Endothelial cell of umbilical vein (primary cell): ENCODE data around the gene APMAP. TPM values are rescaled to one million over a fixed set of nuclear protein-coding genes. Genes with fewer than 3 reads are reported as not detected.

ENCODE experiments used
- BruUV-seq: library from RNA; stranded (reverse); fragments of 400-500 nt; replicated peaks from 2 replicates; lab custom pipeline; 2021; lab: Mats Ljungman, UMichigan
- CTCF ChIA-PET: fragments of 300-600, 350-600 bp; sonication (Branson Sonifier 250); formaldehyde crosslinking; loops from one replicate; lab custom pipeline; 2021; ENCODE audit warnings: antibody characterized with exemption, inconsistent platforms; lab: Charles Lee
- POLR2A ChIA-PET: fragments of 300-600, 350-600 bp; sonication (Branson Sonifier 250); formaldehyde crosslinking; loops from one replicate; lab custom pipeline; 2021; ENCODE audit warnings: antibody characterized with exemption, inconsistent platforms; lab: Charles Lee
- DNase-seq: peaks from one replicate; pipeline ENCODE4 v3.0.0-alpha.2; 2011; ENCODE audit warnings: low read depth, low spot score
- FAIRE-seq: peaks from 2 replicates; lab custom pipeline; 2011; peaks lifted over from hg19 to GRCh38; lab: Jason Lieb, UNC
- H2AFZ ChIP-seq: 2 replicates; pipeline ENCODE4 v1.6.0; 2012; ENCODE audit warnings: low read depth, low read length, control low read depth, inconsistent platforms
- H3K27ac ChIP-seq: 2 replicates; pipeline ENCODE4 v1.5.1; 2011; ENCODE audit warnings: low read depth, mild to moderate bottlenecking, control low read depth, low read length, moderate library complexity; ENCODE audit not compliant: insufficient read depth
- H3K27me3 ChIP-seq, 2 experiments: 2 replicates each; pipeline versions ENCODE4 v1.6.0 to v1.6.1; 2011; ENCODE audit warnings: low read length in 2 of 2, mixed read lengths in 1 of 2; ENCODE audit not compliant: control insufficient read depth in 2 of 2, insufficient read depth in 2 of 2
- H3K36me3 ChIP-seq, 2 experiments: 2 replicates in 1 of 2; 3 replicates in 1 of 2; pipeline ENCODE4 v1.5.1; 2011; ENCODE audit warnings: low read length in 2 of 2, mild to moderate bottlenecking in 1 of 2, moderate library complexity in 1 of 2; ENCODE audit not compliant: control insufficient read depth in 2 of 2, insufficient read depth in 2 of 2; ENCODE audit errors: extremely low read depth in 1 of 2
- H3K4me1 ChIP-seq: 3 replicates; pipeline ENCODE4 v1.5.1; 2011; ENCODE audit warnings: mild to moderate bottlenecking, low read length; ENCODE audit not compliant: control insufficient read depth, insufficient read depth; ENCODE audit errors: extremely low read depth
- H3K4me2 ChIP-seq: 2 replicates; pipeline ENCODE4 v1.6.1; 2011; ENCODE audit warnings: low read length, control low read depth, mixed read lengths; ENCODE audit not compliant: insufficient read depth
- H3K4me3 ChIP-seq, 3 experiments: fragments of 200-600 bp in 1 of 3; sonication (generic), shearing (Covaris generic) in 1 of 3; replicated peaks in 1 of 3; 2 replicates each; pipeline ENCODE4 v1.5.1; 2011 to 2016; ENCODE audit warnings: control low read depth in 3 of 3, low read length in 3 of 3, mild to moderate bottlenecking in 2 of 3, inconsistent platforms in 1 of 3, low read depth in 1 of 3, moderate library complexity in 1 of 3; ENCODE audit not compliant: insufficient read depth in 1 of 3
- H3K79me2 ChIP-seq: 2 replicates; pipeline ENCODE4 v1.6.0; 2012; ENCODE audit warnings: low read length, inconsistent platforms; ENCODE audit not compliant: control insufficient read depth, insufficient read depth
- H3K9ac ChIP-seq: replicated peaks from 2 replicates; pipeline ENCODE3; 2011; ENCODE audit warnings: low read length, control low read depth; ENCODE audit not compliant: insufficient read depth; ENCODE audit errors: extremely low read depth
- H3K9me1 ChIP-seq: replicated peaks from 3 replicates; pipeline ENCODE4 v1.6.0; 2011; ENCODE audit warnings: mild to moderate bottlenecking, low read length; ENCODE audit not compliant: control insufficient read depth, insufficient read depth; ENCODE audit errors: extremely low read depth
- H3K9me3 ChIP-seq: replicated peaks from 2 replicates; pipeline ENCODE4 v1.5.1; 2012; ENCODE audit warnings: low read length, inconsistent platforms; ENCODE audit not compliant: control insufficient read depth, insufficient read depth
- H4K20me1 ChIP-seq: replicated peaks from 2 replicates; pipeline ENCODE3; 2011; ENCODE audit warnings: mild to moderate bottlenecking, low read length; ENCODE audit not compliant: control insufficient read depth, insufficient read depth; ENCODE audit errors: extremely low read depth
- CTCF ChIP-seq, 2 donors: IDR thresholded peaks; 1 replicate in 1 of 2; 2 replicates in 1 of 2; pipeline ENCODE4 v1.5.1; 2011; ENCODE audit warnings: low read length in 2 of 2, mild to moderate bottlenecking in 2 of 2, moderate library complexity in 2 of 2, control low read depth in 1 of 2, inconsistent platforms in 1 of 2, low read depth in 1 of 2; ENCODE audit not compliant: insufficient read depth in 1 of 2; ENCODE audit errors: extremely low read depth in 1 of 2
- EZH2 ChIP-seq: IDR thresholded peaks from 2 replicates; pipeline ENCODE4 v1.6.1; 2012; ENCODE audit warnings: borderline replicate concordance, low read depth, mild to moderate bottlenecking, moderate library complexity, low read length, inconsistent platforms; ENCODE audit not compliant: severe bottlenecking
- FOS ChIP-seq: IDR thresholded peaks from 2 replicates; pipeline ENCODE4 v1.6.1; 2011; ENCODE audit warnings: mild to moderate bottlenecking, low read length, moderate library complexity, borderline replicate concordance; ENCODE audit not compliant: insufficient read depth
- GATA2 ChIP-seq: IDR thresholded peaks from 2 replicates; pipeline ENCODE4 v1.7.0; 2011; ENCODE audit warnings: low read depth, mild to moderate bottlenecking, moderate library complexity, mixed read lengths, low read length; ENCODE audit not compliant: insufficient read length, insufficient read depth
- JUN ChIP-seq: IDR thresholded peaks from 2 replicates; pipeline ENCODE4 v1.6.1; 2011; ENCODE audit warnings: borderline replicate concordance, low read depth; ENCODE audit not compliant: insufficient read length, insufficient read depth
- MAX ChIP-seq: IDR thresholded peaks from 2 replicates; pipeline ENCODE4 v1.6.1; 2011; ENCODE audit not compliant: insufficient read depth, insufficient read length
- MYC ChIP-seq: IDR thresholded peaks from one replicate; pipeline ENCODE4 v1.6.1; 2011; ENCODE audit warnings: mild to moderate bottlenecking, low read depth, low read length
- POLR2A ChIP-seq: IDR thresholded peaks from 2 replicates; pipeline ENCODE4 v1.6.1; 2012; ENCODE audit warnings: low read depth, mild to moderate bottlenecking, control low read depth, low read length
- POLR2AphosphoS5 ChIP-seq: IDR thresholded peaks from 2 replicates; pipeline ENCODE4 v1.6.1; 2012; ENCODE audit warnings: low read depth, mild to moderate bottlenecking, control low read depth, low read length, moderate library complexity; ENCODE audit not compliant: insufficient read depth
- dilution Hi-C: fragments of 300-500 bp; cut with MboI; formaldehyde crosslinking; loops from one replicate; pipeline ENCODE4 v1.15.0; 2019; ENCODE audit warnings: low sequenced_read_pairs; ENCODE audit not compliant: extremely low pct_ligation_motif_present
- intact Hi-C: fragments of 100-400 bp; cut with micrococcal nuclease; formaldehyde crosslinking; loops from one replicate; pipeline ENCODE4 v1.10.0; 2022
- polyA plus RNA-seq, 4 experiments: library from polyadenylated mRNA; depleted of rRNA in 3 of 4; stranded (reverse) in 3 of 4; unstranded in 1 of 4; fragments of >200 nt; gene quantifications; 2 replicates each; pipeline versions ENCODE4 v1.2.1 to v1.2.3, GENCODE V29; 2011 to 2012; ENCODE audit warnings: missing spikeins in 1 of 4
- total RNA-seq: library from RNA; stranded (reverse); gene quantifications from 2 replicates; pipeline ENCODE4 v1.2.3, GENCODE V29; 2021

APMAP gene
- total and polyA plus RNA-seq, 2 donors (not counting 3 experiments of a cell fraction or from before 2014, with no cell fraction given): 80.7 to 110 TPM

DNA sequence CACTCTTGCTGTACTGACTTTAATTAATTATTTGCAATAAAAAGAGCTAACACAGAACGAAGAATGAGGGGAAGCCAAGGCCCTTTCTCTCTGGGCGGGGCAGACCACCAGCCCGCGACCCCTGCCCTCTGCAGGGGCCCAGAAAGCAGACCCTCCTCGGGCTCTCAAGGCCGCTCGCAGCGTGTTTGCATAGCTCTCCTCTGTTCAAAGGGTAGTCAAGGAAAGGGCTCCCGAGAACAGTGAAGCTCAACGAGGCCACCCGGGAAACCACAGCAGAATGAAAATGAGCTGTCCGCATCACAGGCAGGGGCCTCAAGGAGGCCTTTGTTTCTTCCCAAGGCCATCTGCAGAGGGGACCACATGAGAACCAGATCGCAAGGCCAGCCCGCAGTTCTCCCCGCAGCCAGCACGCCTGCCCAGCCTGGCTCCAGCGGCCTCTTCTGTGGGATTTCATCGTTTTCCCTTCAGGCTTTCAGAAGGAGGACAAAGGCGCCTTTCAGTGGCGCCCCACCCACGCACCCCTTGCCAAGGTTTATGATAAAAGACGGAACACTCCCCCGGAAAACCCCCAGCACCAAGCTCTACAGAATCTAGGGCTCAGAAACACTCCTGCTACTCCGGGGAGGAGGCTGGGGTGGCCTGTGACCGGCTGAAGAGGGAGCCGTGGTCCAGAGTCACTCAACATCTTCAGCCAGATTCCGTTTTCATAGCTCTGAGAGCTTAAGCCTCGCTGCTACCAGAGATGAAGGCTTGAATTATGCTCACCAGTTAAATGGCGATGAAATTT lies 40.1 kb upstream of the APMAP start:
- POLR2A ChIA-PET: interaction anchor here (0.5 kb wide), 1 partner anchor 9 kb away, joined by 3 read pairs; no protein-coding TSS in a partner anchor
- no peak overlapping the region for H2AFZ ChIP-seq
- H4K20me1 ChIP-seq: no peaks in the 10 kb centered on the region

More for the DNA sequence above, 40.1 kb upstream of the APMAP start:
- no peak overlapping the region for H3K9ac ChIP-seq
- no peaks in the 10 kb centered on the region for H3K9me3 ChIP-seq
- H3K79me2 ChIP-seq: no peaks in the 10 kb centered on the region
- H3K9me1 ChIP-seq: no peaks in the 10 kb centered on the region
- H3K4me3 ChIP-seq: no peak overlapping the region
- intact Hi-C loops: no loop called here
- H3K4me1 ChIP-seq: peaks cover 12% of the 10 kb centered on the region
- DNase-seq (no peak), FAIRE-seq (no peak)
- dilution Hi-C loops: no loop called here
- no peak overlapping the region for H3K4me2 ChIP-seq
- no peak overlapping the region for H3K27ac ChIP-seq
- H3K27me3 ChIP-seq: no peaks in the 10 kb centered on the region
- no peaks in the 10 kb centered on the region for H3K36me3 ChIP-seq
- CTCF ChIA-PET: interaction anchor here (1.8 kb wide), 1 partner anchor 367 kb away, joined by 4 read pairs; no protein-coding TSS in a partner anchor
- no peak for TF ChIP-seq MAX
- TF ChIP-seq POLR2AphosphoS5: no peak
- no peak for TF ChIP-seq FOS
- TF ChIP-seq GATA2: no peak
- no peak for TF ChIP-seq POLR2A
- TF ChIP-seq EZH2: no peak
- TF ChIP-seq MYC: no peak
- TF ChIP-seq JUN: no peak
- TF ChIP-seq CTCF (IDR thresholded peaks at IDR 0.05; ENCODE audit: extremely low read depth in 1 of 2, insufficient read depth in 1 of 2, low read depth in 1 of 2, low read length in 2 of 2): no peak
- BruUV-seq: no TSS peak
